ENCODE results near the gene COL5A1.

GRCh38 chr9:134835987-134836386, 194.4 kb downstream of the COL5A1 start:
- TF ChIP-seq CTCF (IDR thresholded peaks at IDR 0.05) (no peak), POLR2A (IDR thresholded peaks at IDR 0.05) (no peak)
